NCI-H1417 treated with DMSO at 0.1 percent for 48 hours (cell line): Measurements from ENCODE around the gene KCNQ1.

Experiments used
- DNase-seq: peaks from one replicate; lab custom pipeline; 2025; lab: John Stamatoyannopoulos, UW

KCNQ1 gene

DNA sequence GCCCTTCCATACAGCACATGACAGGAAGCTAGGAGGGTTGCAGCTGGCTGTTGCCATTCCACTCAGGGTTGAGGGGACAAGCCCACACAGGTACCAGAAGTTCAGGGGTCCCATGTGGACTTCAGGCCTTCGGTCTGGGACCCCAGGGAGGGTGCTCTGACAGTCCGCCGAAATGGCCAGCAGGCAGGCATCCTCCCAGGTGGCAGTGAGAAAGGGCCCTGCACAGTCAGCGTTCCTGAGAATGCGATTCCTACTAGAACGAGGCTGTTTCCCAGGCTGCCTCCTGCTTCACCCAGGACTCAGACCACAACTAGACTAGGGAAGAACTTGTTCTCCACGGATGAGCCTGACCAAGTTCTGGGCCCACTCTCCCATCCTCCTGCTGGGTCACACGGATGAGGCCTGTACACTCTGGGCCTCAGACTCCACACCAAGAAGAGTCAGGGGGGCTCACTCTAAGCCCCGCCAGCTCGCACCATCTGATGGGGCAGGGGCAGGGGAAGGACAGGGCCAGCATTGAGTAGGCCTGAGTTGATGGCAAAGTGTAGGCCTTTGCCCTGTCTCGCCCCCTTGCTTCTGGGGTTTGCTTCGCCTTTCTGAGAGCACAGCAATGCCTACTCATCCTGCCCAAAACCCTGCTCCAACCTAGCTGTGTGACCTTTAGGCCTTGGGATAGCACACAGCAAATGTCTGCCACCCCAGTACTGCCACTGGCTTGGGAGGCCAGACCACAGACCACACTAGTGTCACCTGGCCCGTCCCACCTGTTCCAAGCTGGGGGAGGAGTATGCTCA is 241.0 kb downstream of the KCNQ1 start:
- no peak for DNase-seq

DNA sequence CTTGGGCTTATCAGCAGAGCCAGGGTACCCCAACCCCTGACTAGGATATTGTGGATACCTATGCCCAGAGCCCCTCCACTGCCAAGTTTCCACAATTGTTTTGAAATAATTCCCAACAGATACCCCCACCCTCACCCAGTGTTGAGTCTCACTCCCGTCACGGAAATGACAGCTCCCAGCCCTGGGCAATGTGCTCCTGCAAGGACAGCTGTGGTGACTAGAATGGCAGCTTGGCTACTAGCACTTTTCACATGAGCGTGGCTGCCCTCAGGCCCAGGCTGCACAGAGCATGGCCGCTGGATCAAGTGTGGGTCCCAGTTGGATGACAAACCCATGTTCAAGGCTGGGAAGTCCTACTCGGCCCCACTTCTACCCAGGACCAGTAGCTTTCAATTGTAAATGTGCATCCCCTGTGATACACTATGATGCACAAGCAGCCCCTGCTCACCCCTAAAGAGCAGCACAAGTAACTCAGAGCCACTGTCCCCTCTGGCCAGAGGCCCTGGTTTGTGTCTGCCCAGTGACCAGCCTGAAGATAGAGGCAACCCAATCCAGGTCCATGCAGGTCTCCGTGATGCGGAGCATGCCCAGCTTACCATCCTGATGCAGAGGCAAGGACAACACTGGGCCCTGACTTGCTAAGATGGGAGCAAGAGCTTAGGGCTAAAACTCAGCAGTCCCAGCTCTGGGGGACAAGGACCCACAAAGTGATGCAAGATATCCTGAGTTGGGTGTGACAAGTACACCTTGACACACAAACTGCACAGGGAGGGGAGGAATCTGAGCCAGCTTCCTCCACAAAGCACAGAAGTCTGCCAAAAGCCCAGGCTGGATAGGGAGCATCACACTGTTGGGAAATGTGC is 241.8 kb downstream of the KCNQ1 start:
- no peak for DNase-seq

DNA sequence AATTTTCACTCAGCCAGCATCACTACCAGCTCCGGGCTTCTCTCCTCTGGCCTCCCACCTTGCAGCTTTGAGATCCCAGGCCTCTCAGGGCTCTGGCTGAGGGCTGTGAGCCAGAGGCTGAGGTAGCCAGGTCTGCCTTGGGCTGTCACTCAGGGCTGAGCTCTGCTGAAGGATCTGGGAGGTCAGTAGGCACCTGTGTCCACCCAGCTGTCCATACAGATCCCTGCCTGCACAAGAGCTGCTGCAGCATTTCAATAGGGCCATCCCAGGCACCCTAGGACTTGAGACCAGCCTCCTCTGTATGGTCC is 242.4 kb downstream of the KCNQ1 start:
- DNase-seq, result no peak

DNA sequence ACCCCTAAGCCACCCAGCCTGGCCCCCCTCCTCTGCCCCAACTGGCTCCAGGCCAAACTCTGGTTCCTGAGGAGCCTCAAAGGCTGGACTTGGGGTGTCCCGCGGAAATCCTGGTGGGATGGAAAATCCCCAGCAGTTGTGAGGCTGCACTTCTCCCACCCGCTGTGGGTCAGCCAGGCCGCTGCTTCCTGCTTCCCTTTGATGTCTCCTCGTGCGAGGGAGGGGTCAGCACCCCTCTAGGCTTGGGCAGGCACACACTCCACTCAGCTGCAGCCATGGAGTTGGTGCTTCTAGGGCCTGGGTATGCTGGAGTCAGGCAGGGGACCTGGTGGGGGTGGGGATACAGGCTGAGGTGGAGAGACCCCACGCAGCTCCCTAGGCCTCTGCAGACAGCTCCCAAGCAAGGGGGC is 243.0 kb downstream of the KCNQ1 start:
- no peak for DNase-seq

- no peak for DNase-seq
These were observed 243.8 kb downstream of the KCNQ1 start for GRCh38 chr11:2688381-2689231.

DNA sequence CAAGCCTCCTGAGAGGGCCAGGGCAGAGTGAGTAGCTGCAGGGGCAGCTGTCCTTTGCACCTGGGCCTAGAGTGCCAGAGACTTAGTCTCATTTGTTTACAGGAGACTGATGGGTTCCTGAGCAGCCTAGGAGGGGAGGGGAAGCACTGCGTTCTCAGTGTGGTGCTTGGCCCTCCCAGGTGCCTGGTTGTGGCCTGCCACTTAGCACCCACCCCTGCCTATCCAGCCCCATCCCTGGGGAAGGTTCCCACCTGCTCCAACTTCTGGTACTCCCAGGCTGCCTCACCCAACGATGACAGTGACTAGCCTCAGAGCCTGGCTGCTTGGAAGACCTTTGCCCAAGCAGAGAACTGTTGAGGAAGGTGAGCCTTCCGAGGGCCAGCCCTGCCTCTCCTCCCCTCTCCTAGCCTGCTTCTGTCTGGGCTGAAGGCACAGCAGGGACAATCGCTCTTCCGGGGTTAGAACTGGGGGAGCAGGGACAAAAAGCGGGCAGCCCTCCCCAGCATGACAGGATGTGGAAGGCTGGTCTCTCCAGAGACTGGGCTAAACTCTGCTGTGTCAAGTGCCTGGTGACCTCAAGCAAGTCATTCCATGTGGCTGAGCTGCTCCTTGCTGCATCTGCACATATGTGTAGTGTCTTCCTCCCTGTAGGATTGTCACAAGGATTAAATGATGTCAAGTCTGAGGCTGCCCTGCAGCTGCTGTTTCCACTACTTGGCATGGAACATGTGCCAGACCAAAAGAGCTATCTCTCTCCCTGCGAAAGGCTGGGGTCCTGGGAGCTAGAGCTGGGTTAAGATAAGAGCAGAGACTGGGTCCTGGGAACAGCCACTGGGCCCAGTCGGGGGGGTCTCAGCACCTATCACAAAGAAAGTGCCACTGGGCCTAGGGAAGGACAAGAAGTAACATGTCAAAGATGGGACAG is 245.1 kb downstream of the KCNQ1 start:
- no peak for DNase-seq

- no peak for DNase-seq
These were observed 246.0 kb downstream of the KCNQ1 start for GRCh38 chr11:2690596-2691354.

- DNase-seq, result no peak
These were observed 246.6 kb downstream of the KCNQ1 start for GRCh38 chr11:2691355-2691761.

DNA sequence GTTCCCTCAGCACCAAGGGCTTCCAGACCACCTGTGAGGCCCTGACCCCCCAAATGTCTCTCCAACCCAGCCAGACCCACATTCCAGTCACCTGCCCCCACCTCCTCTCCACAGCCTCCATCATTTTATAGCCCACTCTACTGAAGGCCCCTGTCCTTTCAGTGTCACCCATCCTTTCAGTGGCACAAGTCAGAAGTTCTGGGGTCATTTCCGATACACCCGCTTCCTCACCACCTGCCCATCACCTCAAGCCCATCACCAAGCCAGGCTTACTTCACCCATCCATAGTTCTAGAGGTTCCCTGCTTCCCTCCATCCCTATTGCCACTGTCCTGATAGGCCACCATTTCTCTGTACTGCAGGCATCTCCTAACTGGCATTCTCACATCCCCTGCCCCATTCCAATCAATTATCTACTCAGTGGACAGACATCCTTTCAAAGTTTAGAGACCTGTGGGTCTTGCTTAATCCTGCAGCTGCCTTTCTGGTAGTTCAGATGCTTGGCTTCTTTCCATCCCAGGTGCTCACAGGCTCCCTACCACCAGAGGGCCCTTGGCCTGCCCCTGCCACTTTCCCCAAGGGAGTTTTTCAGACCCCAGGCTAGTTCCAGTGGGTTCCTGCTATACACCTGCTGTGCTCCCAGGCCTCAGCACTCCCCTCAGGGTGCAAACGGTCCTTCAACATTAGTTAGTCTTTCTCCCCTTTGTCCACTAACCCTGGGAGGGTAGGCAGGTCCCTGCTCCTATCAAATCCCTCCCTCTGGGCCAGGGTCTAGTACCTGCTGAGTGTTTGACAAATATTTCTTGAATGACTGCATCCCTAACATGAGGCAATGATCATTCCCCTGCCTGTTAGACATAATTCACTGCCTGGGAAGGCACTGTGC is 247.4 kb downstream of the KCNQ1 start:
- DNase-seq, result no peak

- DNase-seq, result no peak
These were observed 248.8 kb downstream of the KCNQ1 start for GRCh38 chr11:2693271-2694261.

DNA sequence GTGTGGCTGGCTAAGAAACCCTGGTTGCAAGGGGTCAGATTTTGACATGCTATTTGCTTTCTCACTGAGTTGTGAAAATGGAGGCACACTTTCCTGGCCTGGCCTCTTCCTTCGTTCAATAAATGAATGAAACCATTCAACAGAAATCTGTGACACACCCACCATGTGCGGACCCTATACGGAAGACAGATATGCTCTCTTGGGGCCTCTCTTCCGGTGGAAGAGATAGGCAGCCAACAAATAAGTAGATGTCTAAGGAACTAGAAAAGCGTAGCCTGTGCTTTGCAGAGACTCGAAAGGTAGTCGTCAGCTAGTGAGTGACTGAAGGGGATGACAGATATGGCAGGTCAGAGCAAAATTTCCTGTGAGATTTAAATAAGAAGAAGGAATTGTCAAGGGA is 249.7 kb downstream of the KCNQ1 start:
- DNase-seq, result no peak

DNA sequence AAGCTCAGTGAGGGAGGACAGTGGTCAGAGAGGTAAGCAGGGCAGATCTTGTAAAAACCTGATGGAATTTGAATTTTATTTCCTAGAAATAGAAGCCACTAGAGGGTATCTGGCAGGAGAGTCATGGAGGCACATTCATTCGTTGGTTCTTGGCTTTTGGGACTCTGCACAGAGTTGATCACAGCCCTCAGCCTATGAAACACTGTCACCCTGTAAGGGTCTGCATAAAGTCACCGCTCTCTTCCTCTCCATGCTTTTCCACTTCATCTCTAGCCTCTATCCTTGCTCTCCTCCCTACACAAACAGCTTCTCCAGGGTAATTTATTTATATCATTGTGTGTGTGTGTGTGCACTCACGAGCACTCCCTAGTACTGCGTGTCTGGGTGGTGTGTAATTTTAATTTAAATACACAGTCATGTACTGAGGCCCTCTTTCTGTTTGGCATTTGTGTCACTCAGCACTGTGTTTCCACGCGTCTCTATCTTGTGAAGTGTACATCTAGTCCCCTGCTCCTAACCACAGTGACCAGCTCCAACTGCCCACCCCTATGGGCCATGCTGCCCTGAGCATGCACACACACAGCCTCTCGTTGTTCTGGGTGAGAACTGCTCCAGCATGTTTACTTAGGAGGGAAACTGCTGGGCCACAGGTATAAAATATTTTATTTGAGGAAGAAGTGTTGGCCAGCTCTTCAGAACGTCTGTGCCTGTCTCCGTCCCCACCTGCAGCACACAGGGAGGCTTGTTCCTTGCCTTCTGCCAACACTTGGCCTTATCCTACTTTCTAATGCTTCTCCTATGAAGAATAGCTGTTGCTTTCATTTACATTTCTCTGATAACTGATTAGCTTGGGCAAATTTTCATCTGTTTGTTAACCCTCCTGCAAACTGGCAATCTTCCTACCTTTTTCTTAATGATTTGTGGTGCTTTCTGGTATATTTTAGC is 250.5 kb downstream of the KCNQ1 start:
- DNase-seq, result no peak

DNA sequence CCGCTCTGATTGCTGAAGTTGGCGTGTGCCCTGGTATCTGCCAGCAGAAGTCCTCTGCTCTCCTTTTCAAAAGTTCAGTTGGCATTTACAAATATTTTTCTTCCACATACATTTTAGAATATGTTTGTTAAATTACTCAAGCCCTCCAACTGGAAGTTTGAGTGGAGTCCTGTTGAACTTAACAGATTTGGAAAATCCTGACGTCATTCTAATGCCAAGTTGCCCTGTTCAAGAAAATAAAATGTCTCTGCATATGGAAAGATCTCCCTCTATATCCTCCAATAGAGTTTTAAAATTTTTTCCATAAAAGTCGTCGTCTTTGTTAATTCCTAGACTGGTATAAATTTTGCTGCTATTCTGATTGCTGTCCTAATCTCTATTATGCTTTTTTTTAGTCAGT is 251.6 kb downstream of the KCNQ1 start:
- DNase-seq, result no peak

DNA sequence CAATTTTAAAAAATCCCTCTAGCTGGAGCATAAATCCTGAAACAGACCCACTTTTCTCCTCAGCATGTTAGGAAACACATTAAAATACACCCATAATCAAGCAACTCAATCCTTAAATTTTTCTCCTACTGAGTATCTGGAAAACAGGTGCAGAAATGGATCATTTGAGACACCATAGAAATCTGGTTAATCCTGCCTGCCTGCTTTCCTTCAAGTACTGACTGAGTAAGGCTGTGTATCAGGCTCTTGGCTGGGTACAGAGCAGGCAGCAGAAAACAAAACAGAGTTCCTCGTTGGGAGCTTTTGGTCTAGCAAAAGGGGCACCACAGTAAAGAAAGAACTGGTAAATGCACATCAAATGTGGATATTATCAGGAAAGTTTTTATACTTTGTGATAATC is 253.1 kb downstream of the KCNQ1 start:
- no peak for DNase-seq

DNA sequence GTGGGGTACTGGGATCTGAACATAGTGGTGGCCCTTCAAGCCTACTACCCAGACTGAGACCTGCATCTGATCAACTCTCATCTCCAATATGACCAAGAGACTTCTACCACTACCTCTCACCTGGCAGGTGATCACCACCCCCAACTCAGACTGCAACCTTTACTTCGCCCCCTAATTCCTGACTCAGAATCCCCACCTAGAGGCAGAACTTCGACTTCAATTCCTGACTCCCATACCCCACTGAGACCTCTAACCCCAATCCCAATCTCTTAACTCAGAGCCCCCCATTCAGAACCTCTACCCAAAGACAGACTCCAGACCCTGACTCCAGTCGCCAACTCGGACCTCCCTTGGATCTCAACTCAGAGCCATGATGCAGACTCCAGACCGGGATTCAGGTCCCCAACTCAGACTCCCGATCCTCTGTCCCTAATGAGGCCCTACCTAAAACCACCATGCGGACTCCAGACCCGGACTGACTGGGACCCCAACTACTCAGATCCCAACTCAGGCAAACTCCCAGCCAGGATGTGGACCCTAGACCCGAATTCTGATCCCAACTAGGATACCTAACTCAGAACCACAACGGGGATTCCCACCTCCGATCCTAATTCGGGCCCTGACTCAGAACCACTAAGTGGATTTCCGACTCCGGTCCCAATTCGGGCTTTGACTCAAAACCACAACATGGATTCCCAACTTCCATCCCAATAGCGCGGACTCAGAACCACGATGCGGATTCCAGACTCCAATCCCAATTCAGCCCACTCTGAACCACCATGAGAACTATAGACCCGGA is 253.8 kb downstream of the KCNQ1 start:
- no peak for DNase-seq

DNA sequence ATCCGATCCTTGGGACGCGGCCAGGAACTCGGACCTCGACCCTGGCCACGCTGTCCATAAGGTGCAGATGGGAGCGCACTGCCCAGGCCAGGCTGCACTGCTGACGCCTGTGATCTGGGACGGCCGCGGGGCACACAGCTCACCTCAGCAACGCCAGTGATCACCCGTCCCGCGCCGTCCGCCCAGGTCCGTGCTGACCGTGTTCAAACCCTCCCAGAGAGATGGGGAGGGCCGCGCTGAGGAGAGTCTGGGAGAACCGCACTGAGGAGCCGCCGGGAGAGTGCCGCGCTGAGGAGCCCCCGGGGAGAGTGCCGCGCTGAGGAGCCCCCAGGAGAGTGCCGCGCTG is 254.3 kb downstream of the KCNQ1 start:
- no peak for DNase-seq
